Calu3 (cell line): ENCODE measurements around the gene CRYBA4. TPM values are rescaled to one million over a fixed set of nuclear protein-coding genes. Genes with fewer than 3 reads are reported as not detected.

Experiments used
- BruUV-seq: library from RNA; stranded (reverse); fragments of 400-500 nt; replicated peaks from 2 replicates; lab custom pipeline; 2021; lab: Mats Ljungman, UMichigan
- CTCF ChIA-PET: fragments of 300-600 bp; sonication (Branson Sonifier 250); formaldehyde crosslinking; loops from one replicate; lab custom pipeline; 2022; ENCODE audit warnings: antibody characterized with exemption; lab: Charles Lee
- DNase-seq: peaks from one replicate; pipeline ENCODE4 v3.0.0; 2022
- H3K27ac Mint-ChIP-seq: one replicate; pipeline ENCODE4 v1.8.0; 2022; ENCODE audit warnings: mixed read lengths; ENCODE audit not compliant: unreplicated experiment
- H3K27me3 Mint-ChIP-seq: one replicate; pipeline ENCODE4 v1.8.0; 2022; ENCODE audit warnings: mixed read lengths; ENCODE audit not compliant: unreplicated experiment
- H3K36me3 Mint-ChIP-seq: one replicate; pipeline ENCODE4 v1.8.0; 2022; ENCODE audit warnings: mild to moderate bottlenecking, moderate library complexity, mixed read lengths; ENCODE audit not compliant: insufficient read depth, unreplicated experiment
- H3K4me1 Mint-ChIP-seq: one replicate; pipeline ENCODE4 v1.8.0; 2022; ENCODE audit warnings: mild to moderate bottlenecking, low read depth, mixed read lengths; ENCODE audit not compliant: unreplicated experiment
- H3K4me3 Mint-ChIP-seq: one replicate; pipeline ENCODE4 v1.8.0; 2022; ENCODE audit warnings: mild to moderate bottlenecking, low read depth, moderate library complexity, mixed read lengths; ENCODE audit not compliant: unreplicated experiment
- H3K9me3 Mint-ChIP-seq: one replicate; pipeline ENCODE4 v1.8.0; 2022; ENCODE audit warnings: low read depth, mixed read lengths; ENCODE audit not compliant: unreplicated experiment
- CTCF ChIP-seq: fragments of 200-600 bp; IDR thresholded peaks from one replicate; pipeline ENCODE4 v1.8.0; 2022; ENCODE audit warnings: antibody characterized with exemption; ENCODE audit not compliant: unreplicated experiment
- intact Hi-C: fragments of 100-400 bp; cut with micrococcal nuclease; formaldehyde crosslinking; loops from one replicate; pipeline ENCODE4 v1.10.0; 2022; ENCODE audit not compliant: unreplicated experiment
- total RNA-seq: library from RNA; stranded (reverse); gene quantifications from 2 replicates; pipeline ENCODE4 v1.2.3, GENCODE V29; 2022

Gene CRYBA4
- total RNA-seq, 1 experiment from 2014 or later: not detected

GRCh38 chr22:26592421-26592891, 29.3 kb upstream of the CRYBA4 start:
- no peak for TF ChIP-seq CTCF
- BruUV-seq: no TSS peak
- no peak for DNase-seq
- Mint-ChIP-seq H3K36me3 (peaks cover 27% of the 10 kb centered on the region), H3K27me3 (peaks cover 13% of the 10 kb centered on the region), H3K9me3 (no peaks in the 10 kb centered on the region), H3K4me3 (no peak overlapping the region), H3K4me1 (peaks cover 8% of the 10 kb centered on the region), H3K27ac (no peak overlapping the region)
- intact Hi-C loops: no loop called here
- CTCF ChIA-PET: no interaction called here

- intact Hi-C loops: no loop called here
- H3K36me3 Mint-ChIP-seq: peaks cover 23% of the 10 kb centered on the region
- H3K4me1 Mint-ChIP-seq: peaks cover 20% of the 10 kb centered on the region
- no TSS peak for BruUV-seq
- no peaks in the 10 kb centered on the region for H3K9me3 Mint-ChIP-seq
- TF ChIP-seq CTCF: no peak
- CTCF ChIA-PET: no interaction called here
- peaks cover 26% of the 10 kb centered on the region for H3K27me3 Mint-ChIP-seq
- no peak overlapping the region for H3K27ac Mint-ChIP-seq
- DNase-seq: no peak
- no peak overlapping the region for H3K4me3 Mint-ChIP-seq
Observed at GRCh38 chr22:26593763-26594162, 28.0 kb upstream of the CRYBA4 start.

- no peak for DNase-seq
- no peak overlapping the region for H3K4me3 Mint-ChIP-seq
- no peak overlapping the region for H3K27ac Mint-ChIP-seq
- CTCF ChIA-PET: no interaction called here
- H3K27me3 Mint-ChIP-seq: peaks cover 57% of the 10 kb centered on the region
- peaks cover 3% of the 10 kb centered on the region for H3K36me3 Mint-ChIP-seq
- BruUV-seq: no TSS peak
- H3K4me1 Mint-ChIP-seq: peaks cover 20% of the 10 kb centered on the region
- no peaks in the 10 kb centered on the region for H3K9me3 Mint-ChIP-seq
- intact Hi-C loops: no loop called here
- no peak for TF ChIP-seq CTCF
Observed at GRCh38 chr22:26597026-26597425, 24.7 kb upstream of the CRYBA4 start.

GRCh38 chr22:26597480-26597879, 24.3 kb upstream of the CRYBA4 start:
- Mint-ChIP-seq H3K27me3 (peaks cover 61% of the 10 kb centered on the region), H3K4me3 (no peak overlapping the region), H3K4me1 (peaks cover 20% of the 10 kb centered on the region), H3K9me3 (no peaks in the 10 kb centered on the region), H3K36me3 (peaks cover 3% of the 10 kb centered on the region), H3K27ac (no peak overlapping the region)
- TF ChIP-seq CTCF: no peak
- CTCF ChIA-PET: no interaction called here
- DNase-seq: peak; percentile 4
- intact Hi-C loops: no loop called here
- no TSS peak for BruUV-seq
